ENCODE results near the gene MYH10. TPM values are rescaled to one million over a fixed set of nuclear protein-coding genes. Genes with fewer than 3 reads are reported as not detected.
A peak's percentile ranks its signal among the peaks of the same experiment; 100 is the strongest.

Gene MYH10
- total and polyA plus RNA-seq, 4 donors = 205 to 1,963 (median 819) TPM

DNA sequence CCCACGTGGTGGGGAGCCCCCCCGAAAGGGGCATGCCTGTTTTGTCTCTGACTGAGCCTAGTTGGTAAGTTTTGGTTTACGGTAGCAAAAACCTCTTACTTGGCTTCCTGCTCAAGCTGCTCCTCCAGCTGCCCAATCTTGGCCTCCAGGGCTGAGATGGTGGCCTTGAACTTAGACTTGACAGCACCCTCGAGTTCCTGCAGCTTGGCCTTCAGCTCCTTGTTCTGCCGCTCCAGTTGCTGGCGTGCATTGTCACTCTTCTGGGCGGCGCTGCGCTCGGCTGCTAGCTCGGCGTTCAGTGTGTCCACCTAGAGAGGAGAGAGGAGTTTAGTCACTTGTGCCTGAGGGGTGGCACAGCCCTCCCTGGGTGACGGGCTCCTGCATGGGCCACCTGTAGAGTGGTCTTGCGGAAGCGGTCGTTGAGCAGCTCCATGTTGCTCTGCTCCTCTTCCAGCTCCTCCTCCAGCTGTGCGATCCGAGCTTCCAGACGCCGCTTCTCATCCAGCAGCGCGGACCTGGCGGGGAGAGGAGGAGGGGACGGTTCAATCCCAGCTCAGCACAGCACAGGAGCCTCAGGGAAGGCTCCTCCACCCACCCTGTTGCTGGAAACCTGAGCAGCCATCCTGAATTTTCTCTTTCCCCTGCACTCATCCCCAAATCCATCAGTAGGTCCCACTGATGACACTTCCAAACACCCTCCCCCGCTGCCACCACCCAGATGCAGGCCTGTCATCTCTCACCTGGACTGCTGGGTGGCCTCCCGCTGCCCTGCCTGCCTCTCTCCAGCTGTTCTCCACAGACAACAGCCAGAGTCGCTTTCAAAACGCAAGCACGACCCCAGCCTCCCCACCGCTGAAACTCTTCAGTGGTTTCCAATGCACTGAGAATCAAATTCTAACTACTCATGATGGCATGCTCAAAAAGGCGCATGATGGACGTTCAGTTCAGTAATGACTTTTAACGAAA, 150.2 kb downstream of the MYH10 start:
- no peaks in the 10 kb centered on the region for H3K4me1 ChIP-seq (ENCODE audit: control insufficient read depth in 1 of 2, insufficient read depth in 2 of 2, low read length in 2 of 2)
- no peaks in the 10 kb centered on the region for H3K9me3 ChIP-seq (ENCODE audit: control insufficient read depth, low read length)
- intact Hi-C loops (cut with DNase I) = loop anchor here in 1 of 2 donors (10.0 kb wide), 1 partner anchor 45 kb away; the partner anchor contains the start of gene NDEL1
- H3K27me3 ChIP-seq (ENCODE audit: control insufficient read depth in 1 of 2, insufficient read depth in 2 of 2, low read length in 1 of 2) = no peaks in the 10 kb centered on the region
- ATAC-seq (ENCODE audit: low FRiP score) (no peak), DNase-seq (peak in 1 of 2 donors; percentile 46)
- peaks cover 6 to 39% of the 10 kb centered on the region in 2 donors for H3K36me3 ChIP-seq (ENCODE audit: control insufficient read depth in 1 of 2, insufficient read depth in 2 of 2, low read length in 1 of 2)
- 62 to 68% methylated on average over 31 to 33 of the region's 33 CpGs for WGBS, 2 donors
- H3K4me3 ChIP-seq (ENCODE audit: low read length in 2 of 2) = no peak overlapping the region
- peak overlapping the region; percentile 6 to 29 for H3K27ac ChIP-seq (ENCODE audit: low read depth in 1 of 2, low read length in 2 of 2)

DNA sequence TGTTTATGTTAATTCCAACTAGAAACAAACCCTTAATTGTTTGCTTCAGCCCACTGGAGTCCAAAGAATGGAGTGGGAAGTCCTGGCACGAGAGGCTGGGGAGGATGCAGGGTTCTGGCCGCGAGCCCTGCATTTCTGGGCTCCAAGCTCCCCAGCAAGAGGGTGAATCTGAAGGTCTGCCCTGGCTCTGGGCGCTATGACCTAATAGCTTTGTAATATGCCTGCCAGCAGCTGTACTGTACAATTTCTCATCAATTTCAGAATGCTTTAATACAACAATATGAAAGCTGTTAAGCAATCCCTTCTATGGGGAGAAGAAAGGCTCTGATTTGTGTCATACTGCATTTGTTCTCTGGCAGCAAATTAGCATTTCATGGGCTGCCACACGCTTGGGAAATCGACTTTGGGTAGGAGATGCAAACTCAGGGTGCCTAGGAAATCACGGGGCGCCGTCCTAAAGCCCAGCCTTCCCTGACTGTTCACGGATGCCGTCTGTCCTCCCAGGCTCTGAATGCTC, 151.0 kb downstream of the MYH10 start:
- no peak overlapping the region for H3K4me3 ChIP-seq (ENCODE audit: low read length in 2 of 2)
- H3K4me1 ChIP-seq (ENCODE audit: control insufficient read depth in 1 of 2, insufficient read depth in 2 of 2, low read length in 2 of 2) = no peaks in the 10 kb centered on the region
- H3K27me3 ChIP-seq (ENCODE audit: control insufficient read depth in 1 of 2, insufficient read depth in 2 of 2, low read length in 1 of 2) = no peaks in the 10 kb centered on the region
- WGBS, 2 donors = 17 to 21% methylated on average over 11 of the region's 11 CpGs
- peak; percentile 58 for ATAC-seq (ENCODE audit: low FRiP score)
- peak overlapping the region; percentile 6 to 29 for H3K27ac ChIP-seq (ENCODE audit: low read depth in 1 of 2, low read length in 2 of 2)
- intact Hi-C loops (cut with DNase I) = no loop called here
- peak in 1 of 2 donors; percentile 76 for DNase-seq
- H3K36me3 ChIP-seq (ENCODE audit: control insufficient read depth in 1 of 2, insufficient read depth in 2 of 2, low read length in 1 of 2) = peaks cover 5 to 45% of the 10 kb centered on the region in 2 donors
- no peaks in the 10 kb centered on the region for H3K9me3 ChIP-seq (ENCODE audit: control insufficient read depth, low read length)

DNA sequence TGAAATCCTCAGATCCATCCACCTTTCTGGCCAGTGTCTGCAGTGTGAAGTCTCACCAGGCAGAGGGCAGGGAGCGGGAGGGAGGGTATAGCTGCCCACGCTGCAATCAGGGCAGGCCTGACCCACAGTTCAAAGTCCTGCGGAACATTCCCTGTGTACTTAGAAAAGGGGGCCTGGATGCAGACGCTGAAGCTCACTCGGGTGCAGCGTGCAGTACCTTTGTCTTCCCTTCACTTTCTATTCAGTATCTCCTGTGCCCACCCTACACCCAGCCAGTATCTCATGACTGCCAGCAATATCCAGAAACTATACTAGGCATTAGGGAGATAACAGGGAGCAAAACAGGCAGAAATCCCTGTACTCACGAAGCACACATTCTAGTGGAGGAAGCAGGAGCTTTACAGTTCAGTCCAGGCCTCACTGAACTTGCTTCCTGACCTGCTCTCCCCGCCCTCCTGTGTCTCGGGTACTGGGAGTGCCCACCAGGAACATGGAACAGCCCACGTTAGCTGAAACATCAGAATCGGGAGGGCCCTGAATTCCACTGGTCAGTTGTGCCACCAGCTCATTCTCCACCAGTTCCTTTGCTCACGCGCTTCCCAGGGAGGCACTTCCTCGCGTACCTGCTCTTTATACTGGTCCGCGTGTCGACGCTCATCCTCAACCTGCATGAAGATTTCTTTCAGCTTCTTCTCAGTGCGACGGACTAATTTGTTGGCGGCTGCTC, 152.6 kb downstream of the MYH10 start:
- Histone ChIP-seq H3K4me1 (ENCODE audit: control insufficient read depth in 1 of 2, insufficient read depth in 2 of 2, low read length in 2 of 2) (no peaks in the 10 kb centered on the region), H3K36me3 (ENCODE audit: control insufficient read depth in 1 of 2, insufficient read depth in 2 of 2, low read length in 1 of 2) (peaks cover 2 to 47% of the 10 kb centered on the region in 2 donors), H3K27me3 (ENCODE audit: control insufficient read depth in 1 of 2, insufficient read depth in 2 of 2, low read length in 1 of 2) (no peaks in the 10 kb centered on the region), H3K9me3 (ENCODE audit: control insufficient read depth, low read length) (no peaks in the 10 kb centered on the region), H3K4me3 (ENCODE audit: low read length in 2 of 2) (no peak overlapping the region), H3K27ac (ENCODE audit: low read depth in 1 of 2, low read length in 2 of 2) (no peak overlapping the region)
- DNase-seq (peak in 1 of 2 donors; percentile 32), ATAC-seq (ENCODE audit: low FRiP score) (no peak)
- intact Hi-C loops (cut with DNase I) = no loop called here
- WGBS, 2 donors = 77% methylated on average over 22 of the region's 22 CpGs

DNA sequence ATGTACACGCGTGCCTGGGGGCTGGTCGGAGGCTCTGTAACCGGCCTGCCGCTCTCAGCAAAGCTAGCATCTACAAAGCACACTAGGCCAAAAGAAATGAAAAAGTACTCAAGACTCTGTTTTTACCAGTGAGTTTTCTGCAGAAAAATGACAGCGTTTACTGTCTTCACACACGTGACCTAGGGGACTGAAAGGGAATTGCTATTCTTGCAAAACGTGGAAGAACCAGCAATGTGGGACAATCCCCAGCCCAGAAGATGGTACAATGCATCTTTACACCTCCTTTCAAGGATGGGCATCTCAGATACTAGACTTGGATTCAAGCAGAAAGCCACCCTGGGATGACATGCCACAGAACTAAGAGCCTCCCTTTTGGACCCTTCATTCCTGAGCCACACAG, 153.4 kb downstream of the MYH10 start:
- H3K4me3 ChIP-seq (ENCODE audit: low read length in 2 of 2) = no peak overlapping the region
- no peak overlapping the region for H3K27ac ChIP-seq (ENCODE audit: low read depth in 1 of 2, low read length in 2 of 2)
- intact Hi-C loops (cut with DNase I) = no loop called here
- H3K9me3 ChIP-seq (ENCODE audit: control insufficient read depth, low read length) = no peaks in the 10 kb centered on the region
- 70 to 74% methylated on average over 8 of the region's 8 CpGs for WGBS, 2 donors
- no peaks in the 10 kb centered on the region for H3K27me3 ChIP-seq (ENCODE audit: control insufficient read depth in 1 of 2, insufficient read depth in 2 of 2, low read length in 1 of 2)
- DNase-seq = no peak
- H3K4me1 ChIP-seq (ENCODE audit: control insufficient read depth in 1 of 2, insufficient read depth in 2 of 2, low read length in 2 of 2) = no peaks in the 10 kb centered on the region
- peaks cover 2 to 44% of the 10 kb centered on the region in 2 donors for H3K36me3 ChIP-seq (ENCODE audit: control insufficient read depth in 1 of 2, insufficient read depth in 2 of 2, low read length in 1 of 2)
- no peak for ATAC-seq (ENCODE audit: low FRiP score)

DNA sequence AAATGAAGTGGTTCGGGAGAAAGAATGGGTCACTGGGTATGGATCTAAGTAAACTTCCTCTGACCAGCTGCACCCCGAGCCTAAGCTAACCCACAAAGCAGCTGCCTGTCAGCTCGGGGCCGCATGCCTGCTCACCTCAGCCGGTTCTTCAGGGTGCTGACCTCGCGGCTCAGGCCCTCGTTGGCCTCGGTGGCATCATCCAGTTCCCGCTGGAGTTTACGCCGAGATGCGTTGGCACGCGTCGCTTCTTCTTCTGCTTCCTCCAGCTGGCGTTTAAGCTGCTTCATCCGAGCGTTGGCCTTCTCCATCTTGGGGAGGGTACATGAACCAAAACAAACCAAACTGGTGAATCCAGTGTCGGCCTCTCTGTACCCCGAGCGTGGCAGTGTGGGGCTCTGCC, 153.8 kb downstream of the MYH10 start:
- WGBS, 2 donors = 63 to 70% methylated on average over 22 of the region's 22 CpGs
- H3K9me3 ChIP-seq (ENCODE audit: control insufficient read depth, low read length) = no peaks in the 10 kb centered on the region
- H3K27me3 ChIP-seq (ENCODE audit: control insufficient read depth in 1 of 2, insufficient read depth in 2 of 2, low read length in 1 of 2) = no peaks in the 10 kb centered on the region
- no peak overlapping the region for H3K4me3 ChIP-seq (ENCODE audit: low read length in 2 of 2)
- H3K27ac ChIP-seq (ENCODE audit: low read depth in 1 of 2, low read length in 2 of 2) = peak overlapping the region in 1 of 2 donors; percentile 4
- intact Hi-C loops (cut with DNase I) = no loop called here
- no peak for ATAC-seq (ENCODE audit: low FRiP score)
- peak in 1 of 2 donors; percentile 37 for DNase-seq
- peaks cover 2 to 41% of the 10 kb centered on the region in 2 donors for H3K36me3 ChIP-seq (ENCODE audit: control insufficient read depth in 1 of 2, insufficient read depth in 2 of 2, low read length in 1 of 2)
- no peaks in the 10 kb centered on the region for H3K4me1 ChIP-seq (ENCODE audit: control insufficient read depth in 1 of 2, insufficient read depth in 2 of 2, low read length in 2 of 2)

DNA sequence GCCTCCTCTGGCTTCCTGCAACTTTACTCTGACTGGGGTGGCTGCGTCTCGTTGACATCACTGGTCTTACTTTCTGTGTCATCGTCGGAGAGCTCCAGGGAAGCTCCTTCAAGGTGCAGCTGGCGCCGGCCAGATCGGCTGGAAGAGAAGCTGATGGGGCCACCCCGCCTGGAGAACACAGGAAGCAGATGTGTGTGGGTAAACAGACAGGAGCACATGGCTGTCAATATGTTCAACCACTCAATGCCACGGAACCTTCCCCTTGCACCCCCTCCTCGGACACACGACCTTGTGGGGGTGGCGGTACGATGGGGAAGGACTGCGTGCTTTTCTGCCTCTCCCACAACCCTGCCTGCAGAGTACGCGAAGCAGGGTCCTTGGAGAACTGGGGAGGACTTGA, 154.7 kb downstream of the MYH10 start:
- H3K9me3 ChIP-seq (ENCODE audit: control insufficient read depth, low read length) = no peaks in the 10 kb centered on the region
- intact Hi-C loops (cut with DNase I) = no loop called here
- no peak overlapping the region for H3K27ac ChIP-seq (ENCODE audit: low read depth in 1 of 2, low read length in 2 of 2)
- peak in 1 of 2 donors; percentile 30 for DNase-seq
- no peaks in the 10 kb centered on the region for H3K27me3 ChIP-seq (ENCODE audit: control insufficient read depth in 1 of 2, insufficient read depth in 2 of 2, low read length in 1 of 2)
- H3K4me3 ChIP-seq (ENCODE audit: low read length in 2 of 2) = no peak overlapping the region
- 60 to 61% methylated on average over 16 of the region's 16 CpGs for WGBS, 2 donors
- no peaks in the 10 kb centered on the region for H3K4me1 ChIP-seq (ENCODE audit: control insufficient read depth in 1 of 2, insufficient read depth in 2 of 2, low read length in 2 of 2)
- H3K36me3 ChIP-seq (ENCODE audit: control insufficient read depth in 1 of 2, insufficient read depth in 2 of 2, low read length in 1 of 2) = peaks cover 2 to 36% of the 10 kb centered on the region in 2 donors
- ATAC-seq (ENCODE audit: low FRiP score) = no peak

DNA sequence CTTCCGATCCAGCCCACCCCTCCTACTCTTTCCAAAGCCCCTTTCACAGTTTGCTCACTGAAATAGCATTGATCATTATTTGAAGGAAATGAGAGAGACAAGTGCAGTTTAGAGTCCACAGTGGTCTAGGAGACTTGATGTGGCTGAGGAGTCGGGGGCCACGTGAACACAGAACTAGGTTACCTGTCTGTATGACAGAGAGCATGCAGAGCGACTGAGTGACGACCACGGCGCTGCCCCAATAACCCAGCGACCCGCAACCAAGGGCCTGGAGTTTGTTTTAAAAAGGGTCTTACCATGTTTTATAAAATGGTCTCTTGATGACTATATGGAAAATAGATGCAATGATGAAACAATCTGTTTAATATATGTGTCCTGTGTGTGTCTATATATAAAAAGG, 155.3 kb downstream of the MYH10 start:
- H3K4me1 ChIP-seq (ENCODE audit: control insufficient read depth in 1 of 2, insufficient read depth in 2 of 2, low read length in 2 of 2) = no peaks in the 10 kb centered on the region
- H3K4me3 ChIP-seq (ENCODE audit: low read length in 2 of 2) = no peak overlapping the region
- 78 to 82% methylated on average over 9 of the region's 9 CpGs for WGBS, 2 donors
- no peak for DNase-seq
- no peak overlapping the region for H3K27ac ChIP-seq (ENCODE audit: low read depth in 1 of 2, low read length in 2 of 2)
- H3K27me3 ChIP-seq (ENCODE audit: control insufficient read depth in 1 of 2, insufficient read depth in 2 of 2, low read length in 1 of 2) = no peaks in the 10 kb centered on the region
- peaks cover under 1 to 32% of the 10 kb centered on the region in 2 donors for H3K36me3 ChIP-seq (ENCODE audit: control insufficient read depth in 1 of 2, insufficient read depth in 2 of 2, low read length in 1 of 2)
- ATAC-seq (ENCODE audit: low FRiP score) = no peak
- intact Hi-C loops (cut with DNase I) = no loop called here
- H3K9me3 ChIP-seq (ENCODE audit: control insufficient read depth, low read length) = no peaks in the 10 kb centered on the region

DNA sequence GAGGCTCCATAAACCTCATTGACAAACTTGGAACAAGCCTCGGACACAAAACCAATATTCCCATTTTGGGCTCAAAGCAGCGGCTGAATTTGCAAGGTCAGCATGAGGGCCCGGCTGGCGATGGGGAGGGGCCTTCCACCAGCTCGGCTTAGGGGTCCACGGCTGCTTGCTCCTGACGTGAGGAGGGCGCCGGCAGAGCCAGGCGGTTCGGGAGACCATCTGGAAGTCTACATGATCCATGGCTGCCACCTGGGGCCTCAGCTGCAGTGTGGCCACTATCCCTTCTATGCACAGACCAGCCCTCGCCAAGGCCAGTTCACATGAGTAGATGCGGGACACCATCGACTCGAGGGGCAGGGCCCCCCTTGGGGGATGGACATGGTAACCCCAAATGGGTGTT, 155.7 kb downstream of the MYH10 start:
- Histone ChIP-seq H3K9me3 (ENCODE audit: control insufficient read depth, low read length) (no peaks in the 10 kb centered on the region), H3K4me1 (ENCODE audit: control insufficient read depth in 1 of 2, insufficient read depth in 2 of 2, low read length in 2 of 2) (no peaks in the 10 kb centered on the region), H3K27me3 (ENCODE audit: control insufficient read depth in 1 of 2, insufficient read depth in 2 of 2, low read length in 1 of 2) (no peaks in the 10 kb centered on the region), H3K27ac (ENCODE audit: low read depth in 1 of 2, low read length in 2 of 2) (no peak overlapping the region), H3K4me3 (ENCODE audit: low read length in 2 of 2) (no peak overlapping the region), H3K36me3 (ENCODE audit: control insufficient read depth in 1 of 2, insufficient read depth in 2 of 2, low read length in 1 of 2) (peaks cover 0 to 29% of the 10 kb centered on the region in 2 donors)
- intact Hi-C loops (cut with DNase I) = no loop called here
- 48 to 49% methylated on average over 15 of the region's 15 CpGs for WGBS, 2 donors
- ATAC-seq (ENCODE audit: low FRiP score) = no peak
- peak in 1 of 2 donors; percentile 46 for DNase-seq

All from aorta (tissue), 5 donors.